ENCODE results near the gene HNMT. TPM values are rescaled to one million over a fixed set of nuclear protein-coding genes. Genes with fewer than 3 reads are reported as not detected.

Gene HNMT
- total RNA-seq, 4 donors from 2014 or later, result 16.7 to 52.8 (median 47.7) TPM

DNA sequence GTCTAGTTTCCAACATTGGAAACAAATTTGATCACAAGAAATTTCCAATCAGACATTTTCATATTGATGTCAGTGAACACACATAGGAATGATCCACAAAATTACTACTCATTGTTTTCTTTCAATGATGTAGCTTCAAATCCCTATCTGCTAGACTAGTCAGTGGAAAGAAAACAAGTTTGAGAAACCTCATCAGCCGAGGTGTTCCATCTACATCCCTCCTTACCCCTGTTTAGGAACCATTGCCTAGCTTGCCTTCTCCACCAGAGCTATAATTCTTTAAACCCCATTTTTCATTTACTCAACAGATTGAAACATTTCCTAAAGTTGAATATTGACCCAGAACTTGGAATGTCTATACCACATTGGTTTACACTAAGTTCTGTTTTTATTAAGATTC, 45.3 kb downstream of the HNMT start:
- peaks cover 0 to 36% of the 10 kb centered on the region in 2 donors for H3K36me3 ChIP-seq
- H3K4me3 ChIP-seq, result no peak overlapping the region
- no peaks in the 10 kb centered on the region for H3K9me3 ChIP-seq
- no peak overlapping the region for H3K27ac ChIP-seq
- no peak for TF ChIP-seq POLR2A (IDR thresholded peaks at IDR 0.05)
- TF ChIP-seq POLR2AphosphoS5 (IDR thresholded peaks at IDR 0.05), result no peak
- no peak for TF ChIP-seq CTCF (IDR thresholded peaks at IDR 0.05)
- TF ChIP-seq EP300 (IDR thresholded peaks at IDR 0.05), result no peak
- ATAC-seq, result no peak
- no peaks in the 10 kb centered on the region for H3K4me1 ChIP-seq
- no peaks in the 10 kb centered on the region for H3K27me3 ChIP-seq
- WGBS, 2 donors (ENCODE audit: low coverage in 1 of 2), result 88 to 100% methylated on average over 1 of the region's 1 CpG

DNA sequence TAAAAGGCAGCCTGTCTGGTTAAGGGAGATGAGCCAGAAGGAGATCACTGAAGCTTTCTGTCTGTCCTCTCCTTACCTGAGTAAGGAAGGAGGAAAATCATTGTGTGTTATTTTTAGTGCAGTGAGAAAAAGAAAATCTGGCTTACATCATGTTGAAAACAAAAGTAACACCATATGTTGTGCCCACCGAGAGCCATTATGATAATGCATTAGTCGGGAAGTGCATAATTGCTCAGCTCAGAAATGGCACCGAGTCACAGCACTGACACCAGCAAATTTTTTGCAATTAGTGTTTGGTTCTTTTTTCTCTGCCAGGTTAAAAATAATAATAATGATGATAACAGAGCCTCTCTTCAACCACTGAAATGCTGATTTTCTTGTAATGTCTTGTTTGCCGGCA, 46.6 kb downstream of the HNMT start:
- 79 to 100% methylated on average over 1 to 4 of the region's 4 CpGs for WGBS, 2 donors (ENCODE audit: low coverage in 1 of 2)
- no peak for ATAC-seq
- no peaks in the 10 kb centered on the region for H3K9me3 ChIP-seq
- TF ChIP-seq POLR2A (IDR thresholded peaks at IDR 0.05), result no peak
- no peak for TF ChIP-seq EP300 (IDR thresholded peaks at IDR 0.05)
- no peak for TF ChIP-seq POLR2AphosphoS5 (IDR thresholded peaks at IDR 0.05)
- no peak for TF ChIP-seq CTCF (IDR thresholded peaks at IDR 0.05)
- H3K4me3 ChIP-seq, result no peak overlapping the region
- H3K4me1 ChIP-seq, result no peaks in the 10 kb centered on the region
- no peaks in the 10 kb centered on the region for H3K27me3 ChIP-seq
- H3K27ac ChIP-seq, result no peak overlapping the region
- H3K36me3 ChIP-seq, result peaks cover 0 to 30% of the 10 kb centered on the region in 2 donors

- ATAC-seq, result no peak
- Histone ChIP-seq H3K36me3 (peaks cover 0 to 26% of the 10 kb centered on the region in 2 donors), H3K27me3 (no peaks in the 10 kb centered on the region), H3K9me3 (no peaks in the 10 kb centered on the region), H3K4me3 (no peak overlapping the region), H3K4me1 (no peaks in the 10 kb centered on the region), H3K27ac (no peak overlapping the region)
- WGBS, 2 donors (ENCODE audit: low coverage in 1 of 2), result 98 to 100% methylated on average over 3 of the region's 3 CpGs
- TF ChIP-seq EP300 (IDR thresholded peaks at IDR 0.05) (no peak), POLR2A (IDR thresholded peaks at IDR 0.05) (no peak)
These were observed 47.8 kb downstream of the HNMT start for GRCh38 chr2:138012082-138012481.

- H3K36me3 ChIP-seq, result peaks cover 0 to 17% of the 10 kb centered on the region in 2 donors
- H3K4me1 ChIP-seq, result no peaks in the 10 kb centered on the region
- no peak overlapping the region for H3K4me3 ChIP-seq
- H3K9me3 ChIP-seq, result no peaks in the 10 kb centered on the region
- 89 to 90% methylated on average over 2 to 3 of the region's 3 CpGs for WGBS, 2 donors (ENCODE audit: low coverage in 1 of 2)
- TF ChIP-seq EP300 (IDR thresholded peaks at IDR 0.05) (no peak), POLR2AphosphoS5 (IDR thresholded peaks at IDR 0.05) (no peak), CTCF (IDR thresholded peaks at IDR 0.05) (no peak), POLR2A (IDR thresholded peaks at IDR 0.05) (no peak)
- no peak overlapping the region for H3K27ac ChIP-seq
- ATAC-seq, result no peak
- no peaks in the 10 kb centered on the region for H3K27me3 ChIP-seq
These were observed 48.7 kb downstream of the HNMT start for GRCh38 chr2:138012968-138013367.

GRCh38 chr2:138013639-138014038, 49.4 kb downstream of the HNMT start:
- 69 to 75% methylated on average over 2 of the region's 2 CpGs for WGBS, 2 donors (ENCODE audit: low coverage in 1 of 2)
- no peaks in the 10 kb centered on the region for H3K9me3 ChIP-seq
- no peaks in the 10 kb centered on the region for H3K27me3 ChIP-seq
- H3K36me3 ChIP-seq, result peaks cover 0 to 15% of the 10 kb centered on the region in 2 donors
- H3K27ac ChIP-seq, result no peak overlapping the region
- ATAC-seq, result no peak
- TF ChIP-seq CTCF (IDR thresholded peaks at IDR 0.05), result no peak
- TF ChIP-seq EP300 (IDR thresholded peaks at IDR 0.05), result no peak
- no peak for TF ChIP-seq POLR2A (IDR thresholded peaks at IDR 0.05)
- TF ChIP-seq POLR2AphosphoS5 (IDR thresholded peaks at IDR 0.05), result no peak
- no peaks in the 10 kb centered on the region for H3K4me1 ChIP-seq
- H3K4me3 ChIP-seq, result no peak overlapping the region

Measured in gastroesophageal sphincter (tissue), 4 donors.